GM19043 (cell line): ENCODE measurements around the gene CHN2.

ENCODE experiments used
- ATAC-seq: cut with Tn5 transposase; IDR thresholded peaks from one replicate; pipeline ENCODE4 v1.9.1; 2021; ENCODE audit warnings: low read depth; ENCODE audit not compliant: unreplicated experiment

CHN2 gene

GRCh38 chr7:29328811-29329210, 134.2 kb downstream of the CHN2 start:
- ATAC-seq: no peak

- no peak for ATAC-seq
These were observed 135.1 kb downstream of the CHN2 start for GRCh38 chr7:29329686-29330085.

GRCh38 chr7:29330136-29330535, 135.6 kb downstream of the CHN2 start:
- ATAC-seq: no peak

GRCh38 chr7:29331163-29331562, 136.6 kb downstream of the CHN2 start:
- no peak for ATAC-seq

GRCh38 chr7:29332042-29332811, 137.7 kb downstream of the CHN2 start:
- no peak for ATAC-seq

GRCh38 chr7:29332875-29333855, 138.6 kb downstream of the CHN2 start:
- no peak for ATAC-seq

GRCh38 chr7:29335188-29336083, 140.9 kb downstream of the CHN2 start:
- ATAC-seq: no peak

- ATAC-seq: no peak
These were observed 143.1 kb downstream of the CHN2 start for GRCh38 chr7:29337546-29338116.

GRCh38 chr7:29340696-29341095, 146.1 kb downstream of the CHN2 start:
- ATAC-seq: no peak

GRCh38 chr7:29341156-29341555, 146.6 kb downstream of the CHN2 start:
- no peak for ATAC-seq

- ATAC-seq: no peak
These were observed 148.2 kb downstream of the CHN2 start for GRCh38 chr7:29342761-29343160.

- no peak for ATAC-seq
These were observed 148.8 kb downstream of the CHN2 start for GRCh38 chr7:29343399-29343798.

- no peak for ATAC-seq
These were observed 149.9 kb downstream of the CHN2 start for GRCh38 chr7:29344334-29344978.

GRCh38 chr7:29345590-29345989, 151.0 kb downstream of the CHN2 start:
- no peak for ATAC-seq

GRCh38 chr7:29346231-29346978, 151.8 kb downstream of the CHN2 start:
- no peak for ATAC-seq

- ATAC-seq: no peak
These were observed 154.8 kb downstream of the CHN2 start for GRCh38 chr7:29349362-29349761.

- ATAC-seq: no peak
These were observed 155.8 kb downstream of the CHN2 start for GRCh38 chr7:29350351-29350750.

- ATAC-seq: no peak
These were observed 157.5 kb downstream of the CHN2 start for GRCh38 chr7:29352041-29352440.

- no peak for ATAC-seq
These were observed 159.2 kb downstream of the CHN2 start for GRCh38 chr7:29353810-29354209.
